ENCODE results near the gene PHC2.

PHC2 gene, protein sequence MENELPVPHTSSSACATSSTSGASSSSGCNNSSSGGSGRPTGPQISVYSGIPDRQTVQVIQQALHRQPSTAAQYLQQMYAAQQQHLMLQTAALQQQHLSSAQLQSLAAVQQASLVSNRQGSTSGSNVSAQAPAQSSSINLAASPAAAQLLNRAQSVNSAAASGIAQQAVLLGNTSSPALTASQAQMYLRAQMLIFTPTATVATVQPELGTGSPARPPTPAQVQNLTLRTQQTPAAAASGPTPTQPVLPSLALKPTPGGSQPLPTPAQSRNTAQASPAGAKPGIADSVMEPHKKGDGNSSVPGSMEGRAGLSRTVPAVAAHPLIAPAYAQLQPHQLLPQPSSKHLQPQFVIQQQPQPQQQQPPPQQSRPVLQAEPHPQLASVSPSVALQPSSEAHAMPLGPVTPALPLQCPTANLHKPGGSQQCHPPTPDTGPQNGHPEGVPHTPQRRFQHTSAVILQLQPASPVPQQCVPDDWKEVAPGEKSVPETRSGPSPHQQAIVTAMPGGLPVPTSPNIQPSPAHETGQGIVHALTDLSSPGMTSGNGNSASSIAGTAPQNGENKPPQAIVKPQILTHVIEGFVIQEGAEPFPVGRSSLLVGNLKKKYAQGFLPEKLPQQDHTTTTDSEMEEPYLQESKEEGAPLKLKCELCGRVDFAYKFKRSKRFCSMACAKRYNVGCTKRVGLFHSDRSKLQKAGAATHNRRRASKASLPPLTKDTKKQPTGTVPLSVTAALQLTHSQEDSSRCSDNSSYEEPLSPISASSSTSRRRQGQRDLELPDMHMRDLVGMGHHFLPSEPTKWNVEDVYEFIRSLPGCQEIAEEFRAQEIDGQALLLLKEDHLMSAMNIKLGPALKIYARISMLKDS
- total RNA-seq = 18.7 to 174 (median 88.5) reads per million in 17 experiments

- peak; percentile 96 to 99 (median 98) for DNase-seq
These were observed at the start of gene PHC2 for GRCh38 chr1:33430692-33431593. Gene PHC2, minus strand, starts transcription at chr1:33431095. Its CDS starts 55,556 bp downstream, at chr1:33375539.

DNA sequence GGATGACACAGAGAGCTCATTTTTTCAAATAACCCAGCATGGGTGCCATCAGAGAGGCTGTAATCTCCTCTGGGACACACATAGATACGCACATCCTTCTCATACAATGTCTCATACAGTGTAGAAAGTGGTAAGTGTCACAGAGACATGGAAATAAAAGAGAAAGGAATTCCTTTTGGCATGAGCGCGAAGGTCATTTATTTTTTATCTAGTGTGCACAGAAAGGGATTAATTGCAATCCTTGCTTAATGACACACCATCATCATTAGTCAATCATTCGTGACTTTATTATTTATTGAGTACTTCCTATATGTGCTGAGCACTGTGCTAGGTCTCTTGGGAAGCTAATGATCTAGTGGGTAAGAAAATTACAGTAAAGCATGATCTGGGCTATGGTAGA, 46.6 kb upstream of the PHC2 start:
- DNase-seq = no peak

- DNase-seq = no peak
These were observed 43.0 kb upstream of the PHC2 start for GRCh38 chr1:33473900-33474299.

- DNase-seq = peak; percentile 96 to 97 (median 96)
These were observed 41.5 kb upstream of the PHC2 start, which contains the start of gene ZSCAN20 for GRCh38 chr1:33472269-33472980. Gene ZSCAN20, plus strand, starts transcription at chr1:33472645. Its CDS starts 6,644 bp downstream, at chr1:33479289.

- DNase-seq = no peak
These were observed 40.5 kb upstream of the PHC2 start for GRCh38 chr1:33471416-33471815.

GRCh38 chr1:33470495-33471012, 39.7 kb upstream of the PHC2 start:
- DNase-seq = peak; percentile 92 to 98 (median 94)

DNA sequence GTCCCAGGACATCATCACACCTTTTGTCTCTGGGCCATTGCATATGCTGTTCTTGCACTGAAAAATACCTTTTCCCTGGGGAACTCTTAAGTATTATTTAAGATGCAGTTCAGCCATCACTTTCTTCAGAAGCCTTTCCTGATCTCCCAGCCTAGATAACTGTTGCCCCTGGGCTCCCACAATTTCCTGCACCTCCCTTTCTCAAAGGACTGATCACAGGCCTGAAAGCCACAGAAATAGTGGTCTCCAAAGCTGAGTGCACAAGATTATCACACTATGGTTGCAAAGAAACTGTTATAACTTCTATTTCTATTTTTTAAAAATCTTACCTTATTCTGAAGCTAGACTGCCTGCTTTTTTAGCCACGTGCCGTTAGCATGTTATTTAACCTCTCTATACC, 38.8 kb upstream of the PHC2 start:
- DNase-seq = no peak

DNA sequence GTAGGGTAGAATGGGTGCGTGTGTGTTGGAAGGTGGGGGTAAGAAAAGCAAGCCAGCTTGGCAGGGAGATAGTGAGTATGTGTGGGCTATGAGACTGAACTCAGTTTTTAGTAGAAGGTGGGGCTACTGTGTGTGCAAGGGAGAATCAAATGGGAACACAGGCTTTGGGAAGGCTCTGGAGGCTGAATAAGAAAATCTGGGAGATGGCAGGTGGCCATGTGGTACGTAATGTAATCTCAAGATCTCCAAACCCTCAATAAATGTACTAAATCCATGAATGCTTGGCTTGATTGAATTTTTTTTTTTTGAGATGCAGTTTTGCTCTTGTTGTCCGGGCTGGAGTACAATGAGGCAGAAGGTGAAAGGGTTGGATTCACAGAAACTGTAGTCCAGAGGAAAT, 38.1 kb upstream of the PHC2 start:
- DNase-seq = no peak

GRCh38 chr1:33468531-33468930, 37.6 kb upstream of the PHC2 start:
- peak; percentile 44 to 64 (median 52) for DNase-seq

- DNase-seq = no peak
These were observed 37.1 kb upstream of the PHC2 start for GRCh38 chr1:33468011-33468410.

DNA sequence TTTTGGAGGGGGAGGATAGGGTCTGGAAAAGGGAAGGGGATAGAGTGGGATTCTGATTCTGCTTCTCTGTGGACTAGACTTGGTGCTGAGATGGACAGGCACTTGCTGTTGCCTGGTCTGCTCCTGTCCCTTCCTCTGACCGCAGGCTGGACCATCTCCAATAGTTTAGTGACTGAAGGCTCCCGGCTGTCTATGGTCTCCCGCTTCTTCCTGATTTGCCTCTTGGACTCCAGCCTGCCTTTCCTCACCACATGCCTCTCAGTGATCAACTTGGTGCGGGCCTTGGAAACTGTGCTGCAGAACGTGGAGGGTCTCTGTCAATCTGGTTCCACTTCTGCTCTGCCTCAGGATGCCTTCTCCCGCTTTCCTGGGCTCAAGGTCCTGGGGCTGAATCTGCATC, 35.3 kb upstream of the PHC2 start:
- DNase-seq = no peak

GRCh38 chr1:33465316-33465715, 34.4 kb upstream of the PHC2 start:
- peak; percentile 38 to 81 (median 66) for DNase-seq

DNA sequence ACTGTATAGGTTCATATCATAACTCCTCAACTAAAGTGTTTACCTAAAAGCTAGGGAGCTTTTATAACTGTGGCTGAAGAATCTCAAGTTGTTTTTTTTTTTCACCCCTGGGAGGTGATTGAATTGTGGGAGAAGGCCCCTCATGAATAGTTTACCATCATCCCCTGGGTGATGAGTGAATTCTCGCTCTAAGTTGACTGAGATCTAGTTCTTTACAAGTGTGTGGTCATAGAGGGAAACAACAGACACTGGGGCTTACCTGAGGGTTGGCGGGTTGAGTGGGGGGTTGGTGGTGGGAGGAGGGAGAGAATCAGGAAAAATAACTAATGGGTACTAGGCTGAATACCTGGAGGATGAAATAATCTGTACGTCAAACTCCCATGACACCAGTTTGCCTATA, 33.7 kb upstream of the PHC2 start:
- DNase-seq = no peak

DNA sequence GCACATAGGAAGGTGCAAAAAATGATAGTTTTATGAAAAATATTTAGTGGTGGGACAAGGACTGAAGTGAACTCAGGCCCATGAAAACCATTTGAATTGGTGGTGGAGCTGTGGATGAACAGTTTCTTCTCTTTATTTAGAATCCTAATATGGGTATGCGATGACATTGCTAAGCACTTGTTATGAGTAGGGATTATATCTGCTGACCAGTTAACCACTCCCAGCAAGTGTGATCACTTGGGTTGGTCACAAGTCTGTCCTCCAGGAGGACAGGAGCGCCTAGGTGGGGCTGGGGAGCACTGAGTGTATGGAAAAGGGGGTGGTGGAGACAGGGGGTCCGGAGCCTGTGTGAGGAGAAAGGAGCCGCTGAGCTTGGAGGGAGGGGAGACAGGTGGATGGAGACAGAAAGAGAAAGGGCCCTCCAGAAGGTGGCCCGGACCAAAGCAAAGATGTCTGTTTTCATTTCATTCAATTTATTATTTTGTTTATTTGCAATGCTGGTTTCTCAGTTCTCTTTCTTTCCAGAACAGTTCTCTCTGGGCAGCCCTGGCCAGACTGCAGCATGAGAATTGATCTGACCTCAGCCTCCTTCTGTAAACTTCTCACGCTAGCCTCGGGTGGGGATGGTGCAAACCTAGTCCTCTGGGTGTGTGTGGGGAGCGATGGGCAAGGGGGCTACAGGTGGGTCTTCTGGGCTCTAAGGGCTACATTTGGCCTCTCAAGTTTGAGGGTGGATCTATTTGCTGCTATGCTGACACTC, 31.7 kb upstream of the PHC2 start:
- peak in 3 of 4 experiments; percentile 35 to 54 (median 36) for DNase-seq

DNA sequence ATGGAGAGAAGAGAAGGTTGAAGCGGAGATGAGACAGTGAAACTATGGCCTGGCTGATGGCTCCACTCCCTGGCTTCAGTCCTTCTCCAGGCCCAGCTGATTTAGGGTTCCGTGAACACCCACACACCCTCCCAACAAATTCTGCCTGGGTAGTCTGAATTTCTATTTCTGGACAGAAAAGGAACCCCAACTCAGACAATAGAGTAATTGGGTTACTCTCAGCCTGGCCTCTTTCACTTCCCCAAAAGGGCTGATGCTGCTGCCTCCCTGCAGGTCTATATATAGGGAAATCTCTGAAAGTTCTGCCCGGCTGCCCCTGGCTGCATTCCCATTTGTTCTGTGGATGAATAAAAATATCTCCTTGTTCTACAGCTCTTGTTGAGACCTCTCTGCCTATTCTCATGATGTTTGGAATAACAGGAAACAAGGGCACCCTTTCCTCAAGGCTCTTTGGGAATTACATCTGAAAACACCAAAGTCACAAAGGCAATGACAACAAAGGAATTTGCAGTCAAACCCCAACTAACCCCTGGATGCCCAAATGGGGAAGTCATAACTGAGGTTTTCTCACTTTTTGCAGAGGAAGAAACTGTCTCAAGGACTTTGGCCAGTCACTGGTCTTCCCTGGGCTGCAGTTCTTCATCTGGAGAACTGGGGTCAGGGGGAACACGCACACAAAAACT, 30.2 kb upstream of the PHC2 start:
- peak; percentile 90 to 97 (median 94) for DNase-seq

GRCh38 chr1:33460144-33460543, 29.2 kb upstream of the PHC2 start:
- peak in 2 of 4 experiments; percentile 37 to 39 for DNase-seq

GRCh38 chr1:33459691-33460090, 28.8 kb upstream of the PHC2 start:
- peak; percentile 80 to 94 (median 84) for DNase-seq

- no peak for DNase-seq
These were observed 25.6 kb upstream of the PHC2 start for GRCh38 chr1:33456502-33456886.

DNA sequence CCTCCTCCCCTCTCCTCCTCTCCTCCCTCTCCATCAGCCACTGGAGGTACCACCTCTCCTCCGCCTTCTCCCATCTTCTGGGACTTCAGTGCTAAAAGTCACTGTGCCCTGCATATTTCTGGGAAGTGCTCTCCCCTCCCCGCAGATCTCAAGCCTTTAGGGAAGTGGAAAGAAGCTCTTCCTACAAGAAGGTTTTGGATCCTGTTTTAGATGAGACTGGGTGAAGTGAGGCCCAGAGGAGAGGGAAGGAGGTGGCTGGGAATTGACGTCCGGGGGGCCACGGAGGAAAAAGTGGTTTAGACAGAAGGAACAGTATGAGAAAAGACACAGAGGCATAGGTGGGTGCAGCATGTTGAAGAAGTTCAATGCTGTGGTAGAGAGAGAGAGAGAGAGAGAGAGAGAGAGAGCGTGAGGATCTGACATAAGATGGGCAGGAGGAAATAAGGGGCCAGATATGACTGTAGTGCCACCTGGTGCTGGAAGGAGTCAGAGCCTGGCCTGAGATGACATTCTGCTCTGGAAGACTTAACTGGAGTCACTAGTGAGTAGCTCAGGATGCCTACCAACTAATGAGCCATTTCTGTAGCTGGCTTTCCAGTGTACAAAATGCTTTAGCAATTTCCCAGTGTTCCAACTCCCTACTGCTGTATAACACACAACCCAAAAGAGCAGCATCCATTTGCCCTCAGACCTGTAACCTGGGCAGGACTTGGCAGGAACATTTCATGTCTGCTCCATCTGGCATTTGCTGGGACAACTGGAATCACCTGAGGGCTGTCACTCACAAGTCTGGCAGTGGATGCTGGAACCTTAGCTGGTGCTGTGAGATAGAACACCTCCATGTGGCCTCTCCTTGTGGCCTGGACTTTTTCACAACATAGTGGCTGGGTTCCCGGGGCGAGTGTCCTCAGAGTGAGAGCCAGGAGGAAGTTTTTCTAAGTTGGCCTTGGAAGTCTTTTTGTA, 24.9 kb upstream of the PHC2 start:
- peak; percentile 77 to 87 (median 82) for DNase-seq

All from suppressor macrophage (primary cell).